Mucosa of rectum (tissue), 2 donors: ENCODE measurements around the gene DHRS7C.

Experiments
- H3K27ac ChIP-seq, 2 donors: one replicate each; pipeline ENCODE4 v1.7.0; 2013; ENCODE audit warnings: inconsistent platforms in 2 of 2, low read depth in 2 of 2, low read length in 2 of 2
- H3K27me3 ChIP-seq, 2 donors: one replicate each; pipeline ENCODE4 v1.7.0; 2013; ENCODE audit warnings: low read length in 2 of 2; ENCODE audit not compliant: control insufficient read depth in 2 of 2, insufficient read depth in 2 of 2
- H3K36me3 ChIP-seq, 2 donors: one replicate each; pipeline ENCODE4 v1.7.0; 2013; ENCODE audit warnings: low read length in 2 of 2; ENCODE audit not compliant: control insufficient read depth in 2 of 2, insufficient read depth in 2 of 2
- H3K4me1 ChIP-seq, 2 donors: one replicate each; pipeline ENCODE4 v1.7.0; 2013; ENCODE audit warnings: low read length in 2 of 2, mild to moderate bottlenecking in 1 of 2; ENCODE audit not compliant: control insufficient read depth in 2 of 2, insufficient read depth in 2 of 2
- H3K4me3 ChIP-seq, 2 donors: one replicate each; pipeline ENCODE4 v1.7.0; 2013; ENCODE audit warnings: low read length in 2 of 2
- H3K9ac ChIP-seq, 2 donors: one replicate each; pipeline ENCODE4 v1.7.0; 2013; ENCODE audit warnings: low read length in 2 of 2, low read depth in 1 of 2, mild to moderate bottlenecking in 1 of 2
- H3K9me3 ChIP-seq, 2 donors: one replicate each; pipeline ENCODE4 v1.7.0; 2013; ENCODE audit warnings: low read length in 2 of 2; ENCODE audit not compliant: control insufficient read depth in 2 of 2
- donor health status: healthy.
- donor health status: Normal muscosa, but diverticular disease.

The DHRS7C gene

GRCh38 chr17:9728564-9728963 lies 62.8 kb downstream of the DHRS7C start:
- Histone ChIP-seq H3K4me1 (no peaks in the 10 kb centered on the region), H3K27ac (no peak overlapping the region), H3K36me3 (peaks cover 4% of the 10 kb centered on the region in 2 donors), H3K4me3 (no peak overlapping the region), H3K9me3 (no peaks in the 10 kb centered on the region), H3K27me3 (no peaks in the 10 kb centered on the region), H3K9ac (no peak overlapping the region)

- Histone ChIP-seq H3K4me1 (no peaks in the 10 kb centered on the region), H3K36me3 (peaks cover 4% of the 10 kb centered on the region in 2 donors), H3K27me3 (no peaks in the 10 kb centered on the region), H3K9ac (no peak overlapping the region), H3K27ac (no peak overlapping the region), H3K4me3 (no peak overlapping the region), H3K9me3 (no peaks in the 10 kb centered on the region)
These were observed 63.4 kb downstream of the DHRS7C start for GRCh38 chr17:9728005-9728404.

DNA sequence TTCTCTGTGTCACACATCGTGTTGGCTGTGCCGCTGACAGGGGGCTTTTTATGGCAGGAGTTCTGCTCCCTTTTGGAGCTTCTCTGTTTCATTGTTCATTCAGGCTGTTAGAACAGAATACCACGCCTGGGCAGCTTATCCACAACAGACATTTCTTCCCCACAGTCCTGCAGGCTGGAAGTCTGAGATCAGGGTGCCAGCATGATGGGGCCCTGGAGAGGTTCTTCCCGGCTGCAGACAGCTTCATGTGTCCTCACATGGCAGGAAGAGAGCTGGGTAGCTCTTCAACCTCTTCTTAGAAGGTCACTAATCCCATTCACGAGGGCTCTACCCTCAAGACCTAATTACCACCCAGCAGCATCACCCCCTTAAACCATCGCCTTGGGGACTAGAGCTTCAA lies 65.1 kb downstream of the DHRS7C start:
- no peaks in the 10 kb centered on the region for H3K4me1 ChIP-seq
- no peak overlapping the region for H3K9ac ChIP-seq
- H3K36me3 ChIP-seq = peaks cover 4% of the 10 kb centered on the region in 2 donors
- H3K9me3 ChIP-seq = no peaks in the 10 kb centered on the region
- no peak overlapping the region for H3K27ac ChIP-seq
- no peak overlapping the region for H3K4me3 ChIP-seq
- no peaks in the 10 kb centered on the region for H3K27me3 ChIP-seq

DNA sequence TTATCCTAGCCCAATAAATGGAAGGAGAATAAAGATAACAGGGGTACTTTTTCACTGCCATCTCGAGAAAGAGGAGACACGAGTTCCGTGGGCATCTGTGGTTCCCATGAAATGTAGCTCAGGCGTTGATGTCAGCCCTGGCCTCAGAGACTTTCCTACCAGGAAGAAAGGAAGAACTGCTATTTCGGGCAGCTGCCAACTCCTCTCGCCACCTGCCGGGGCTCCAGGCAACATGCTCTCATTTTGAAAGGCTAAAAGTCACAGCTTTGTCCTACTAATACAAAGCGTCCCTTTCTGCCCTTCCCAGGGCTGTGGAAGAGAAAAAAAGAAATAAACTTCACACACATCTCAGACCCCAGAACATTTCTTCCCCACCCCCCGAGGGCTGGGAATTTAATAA lies 65.8 kb downstream of the DHRS7C start:
- Histone ChIP-seq H3K27me3 (no peaks in the 10 kb centered on the region), H3K36me3 (peaks cover 4% of the 10 kb centered on the region in 2 donors), H3K4me3 (no peak overlapping the region), H3K9ac (no peak overlapping the region), H3K9me3 (no peaks in the 10 kb centered on the region), H3K4me1 (no peaks in the 10 kb centered on the region), H3K27ac (no peak overlapping the region)
